ENCODE results near the gene S100A1. TPM values are rescaled to one million over a fixed set of nuclear protein-coding genes. Genes with fewer than 3 reads are reported as not detected.
"Not testable (repeated sequence)": the region's sequence is repeated elsewhere in the genome, so short reads cannot be mapped to it uniquely, and the experiment has no call there.

The S100A1 gene
- total RNA-seq, 1 experiment from 2014 or later = 0.29 TPM

GRCh38 chr1:153636312-153636711 lies 8.1 kb downstream of the S100A1 start:
- ChIA-PET POLR2A (ENCODE audit: unreplicated experiment) (no interaction called here), CTCF (no interaction called here)
- BruUV-seq (replicated peaks) = no TSS peak
- Histone ChIP-seq H3K4me3 (ENCODE audit: low read length) (peak overlapping the region; percentile 83), H3K4me2 (ENCODE audit: low read length) (peak overlapping the region; percentile 94), H3K9ac (ENCODE audit: low read length) (no peak overlapping the region), H4K20me1 (ENCODE audit: low read length) (peaks cover 18% of the 10 kb centered on the region; the same call in 1 of the 2 replicates), H2AFZ (ENCODE audit: low read length) (no peak overlapping the region), H3K9me2 (replicated peaks; ENCODE audit: low read length) (no peaks in the 10 kb centered on the region), H3K79me2 (ENCODE audit: low read length) (peaks cover 79% of the 10 kb centered on the region), H3K27me3 (ENCODE audit: low read length) (no peaks in the 10 kb centered on the region), H3K4me1 (ENCODE audit: insufficient read depth, low read length) (peaks cover 18% of the 10 kb centered on the region), H3F3A (ENCODE audit: low read length, unreplicated experiment) (peaks cover 4% of the 10 kb centered on the region), H3K9me3 (ENCODE audit: low read length) (no peaks in the 10 kb centered on the region), H3K36me3 (ENCODE audit: low read depth, low read length) (peaks cover 49% of the 10 kb centered on the region), H3K27ac (ENCODE audit: low read length) (no peak overlapping the region)
- ATAC-seq (no peak), DNase-seq (no peak)
- intact Hi-C loops (cut with micrococcal nuclease) = no loop called here
- TF ChIP-seq EZH2phosphoT487 (IDR thresholded peaks at IDR 0.05; ENCODE audit: borderline replicate concordance, low read length) (no peak), EZH2 (IDR thresholded peaks at IDR 0.05; ENCODE audit: low read length, unreplicated experiment) (no peak), CTCF (conservative IDR thresholded peaks at IDR 0.05; ENCODE audit: low read depth, low read length) (no peak)

GRCh38 chr1:153638261-153638660 lies 10.0 kb downstream of the S100A1 start:
- H3K9ac ChIP-seq (ENCODE audit: low read length) = no peak overlapping the region
- peaks cover 68% of the 10 kb centered on the region for H3K36me3 ChIP-seq (ENCODE audit: low read depth, low read length)
- peaks cover 14% of the 10 kb centered on the region for H3K4me1 ChIP-seq (ENCODE audit: insufficient read depth, low read length)
- POLR2A ChIA-PET (ENCODE audit: unreplicated experiment) = interaction anchor here (0.7 kb wide), 1 partner anchor 20 kb away, joined by 3 read pairs; the partner anchor contains the start of gene SNAPIN
- peaks cover 4% of the 10 kb centered on the region for H3F3A ChIP-seq (ENCODE audit: low read length, unreplicated experiment)
- intact Hi-C loops (cut with micrococcal nuclease) = no loop called here
- no peak overlapping the region for H2AFZ ChIP-seq (ENCODE audit: low read length)
- H3K27ac ChIP-seq (ENCODE audit: low read length) = no peak overlapping the region
- DNase-seq (no peak), ATAC-seq (no peak)
- H3K4me3 ChIP-seq (ENCODE audit: low read length) = no peak overlapping the region
- no TSS peak for BruUV-seq (replicated peaks)
- H3K4me2 ChIP-seq (ENCODE audit: low read length) = no peak overlapping the region
- H4K20me1 ChIP-seq (ENCODE audit: low read length) = peaks cover 18% of the 10 kb centered on the region; the same call in 1 of the 2 replicates
- CTCF ChIA-PET = no interaction called here
- no peaks in the 10 kb centered on the region for H3K27me3 ChIP-seq (ENCODE audit: low read length)
- H3K9me3 ChIP-seq (ENCODE audit: low read length) = no peaks in the 10 kb centered on the region
- H3K79me2 ChIP-seq (ENCODE audit: low read length) = peaks cover 94% of the 10 kb centered on the region
- TF ChIP-seq CTCF (conservative IDR thresholded peaks at IDR 0.05; ENCODE audit: low read depth, low read length) = no peak
- TF ChIP-seq EZH2phosphoT487 (IDR thresholded peaks at IDR 0.05; ENCODE audit: borderline replicate concordance, low read length) = no peak
- no peak for TF ChIP-seq EZH2 (IDR thresholded peaks at IDR 0.05; ENCODE audit: low read length, unreplicated experiment)
- H3K9me2 ChIP-seq (replicated peaks; ENCODE audit: low read length) = no peaks in the 10 kb centered on the region

GRCh38 chr1:153639280-153639679 lies 11.0 kb downstream of the S100A1 start:
- no peak overlapping the region for H3K4me3 ChIP-seq (ENCODE audit: low read length)
- ChIA-PET POLR2A (ENCODE audit: unreplicated experiment) (no interaction called here), CTCF (no interaction called here)
- H3K4me1 ChIP-seq (ENCODE audit: insufficient read depth, low read length) = peaks cover 10% of the 10 kb centered on the region
- intact Hi-C loops (cut with micrococcal nuclease) = no loop called here
- DNase-seq (no peak), ATAC-seq (no peak)
- H3K36me3 ChIP-seq (ENCODE audit: low read depth, low read length) = peaks cover 79% of the 10 kb centered on the region
- no peak overlapping the region for H3K4me2 ChIP-seq (ENCODE audit: low read length)
- no peak overlapping the region for H3K27ac ChIP-seq (ENCODE audit: low read length)
- H3K9me3 ChIP-seq (ENCODE audit: low read length) = no peaks in the 10 kb centered on the region
- BruUV-seq (replicated peaks) = no TSS peak
- H3K79me2 ChIP-seq (ENCODE audit: low read length) = peaks cover 99% of the 10 kb centered on the region
- TF ChIP-seq EZH2phosphoT487 (IDR thresholded peaks at IDR 0.05; ENCODE audit: borderline replicate concordance, low read length) (no peak), CTCF (conservative IDR thresholded peaks at IDR 0.05; ENCODE audit: low read depth, low read length) (no peak), EZH2 (IDR thresholded peaks at IDR 0.05; ENCODE audit: low read length, unreplicated experiment) (no peak)
- H3K9ac ChIP-seq (ENCODE audit: low read length) = no peak overlapping the region
- no peaks in the 10 kb centered on the region for H3K27me3 ChIP-seq (ENCODE audit: low read length)
- H4K20me1 ChIP-seq (ENCODE audit: low read length) = peaks cover 22% of the 10 kb centered on the region; the same call in 1 of the 2 replicates
- peaks cover 9% of the 10 kb centered on the region for H3F3A ChIP-seq (ENCODE audit: low read length, unreplicated experiment)
- H3K9me2 ChIP-seq (replicated peaks; ENCODE audit: low read length) = no peaks in the 10 kb centered on the region
- no peak overlapping the region for H2AFZ ChIP-seq (ENCODE audit: low read length)

GRCh38 chr1:153640213-153640612 lies 12.0 kb downstream of the S100A1 start:
- H3K4me2 ChIP-seq (ENCODE audit: low read length); BruUV-seq (replicated peaks); H3K4me3 ChIP-seq (ENCODE audit: low read length); intact Hi-C loops (cut with micrococcal nuclease); DNase-seq; H3K9me2 ChIP-seq (replicated peaks; ENCODE audit: low read length); H2AFZ ChIP-seq (ENCODE audit: low read length); ATAC-seq; H3K27me3 ChIP-seq (ENCODE audit: low read length); H3K9ac ChIP-seq (ENCODE audit: low read length); H3K27ac ChIP-seq (ENCODE audit: low read length); H3K9me3 ChIP-seq (ENCODE audit: low read length); CTCF ChIA-PET: not testable (repeated sequence)
- Histone ChIP-seq H3K79me2 (ENCODE audit: low read length) (peaks cover 93% of the 10 kb centered on the region), H3F3A (ENCODE audit: low read length, unreplicated experiment) (peaks cover 10% of the 10 kb centered on the region), H4K20me1 (ENCODE audit: low read length) (peaks cover 22% of the 10 kb centered on the region; the same call in 1 of the 2 replicates), H3K4me1 (ENCODE audit: insufficient read depth, low read length) (peaks cover 10% of the 10 kb centered on the region), H3K36me3 (ENCODE audit: low read depth, low read length) (peaks cover 88% of the 10 kb centered on the region)
- POLR2A ChIA-PET (ENCODE audit: unreplicated experiment) = interaction anchor here (0.7 kb wide), 1 partner anchor 24 kb away, joined by 3 read pairs; the partner anchor contains the start of gene S100A14

All from PC-3 (cell line).